Fibroblast of lung (primary cell): ENCODE results near the gene TUBA4B. TPM values are rescaled to one million over a fixed set of nuclear protein-coding genes. Genes with fewer than 3 reads are reported as not detected.
A peak's percentile ranks its signal among the peaks of the same experiment; 100 is the strongest.

ENCODE experiments used
- DNase-seq, 2 donors: peaks; one replicate each; pipeline versions ENCODE4 v3.0.0 to v3.0.0-alpha.2; 2010; ENCODE audit warnings: low read depth in 2 of 2
- H2AFZ ChIP-seq: 2 replicates; pipeline ENCODE4 v1.5.1; 2012; ENCODE audit warnings: low read length, control low read depth, inconsistent platforms
- H3K27ac ChIP-seq: 2 replicates; pipeline ENCODE4 v1.5.1; 2011; ENCODE audit warnings: low read length, control low read depth; ENCODE audit not compliant: insufficient read depth
- H3K27me3 ChIP-seq: 2 replicates; pipeline ENCODE4 v1.5.1; 2011; ENCODE audit warnings: mild to moderate bottlenecking, low read length; ENCODE audit not compliant: control insufficient read depth, insufficient read depth
- H3K36me3 ChIP-seq: 2 replicates; pipeline ENCODE4 v1.5.1; 2011; ENCODE audit warnings: low read length; ENCODE audit not compliant: control insufficient read depth, insufficient read depth
- H3K4me1 ChIP-seq: 2 replicates; pipeline ENCODE4 v1.5.1; 2011; ENCODE audit warnings: low read length; ENCODE audit not compliant: control insufficient read depth, insufficient read depth; ENCODE audit errors: extremely low read depth
- H3K4me2 ChIP-seq: 2 replicates; pipeline ENCODE4 v1.5.1; 2011; ENCODE audit warnings: low read length, control low read depth; ENCODE audit not compliant: insufficient read depth; ENCODE audit errors: extremely low read depth
- H3K4me3 ChIP-seq, 4 experiments: fragments of 200-600 bp in 1 of 4; sonication (generic) in 1 of 4; replicated peaks in 1 of 4; 2 replicates each; pipeline ENCODE4 v1.5.1; 2011 to 2016; ENCODE audit warnings: low read length in 4 of 4, low read depth in 3 of 4, mild to moderate bottlenecking in 3 of 4, control low read depth in 2 of 4, inconsistent platforms in 1 of 4, mixed read lengths in 1 of 4; ENCODE audit not compliant: insufficient read depth in 1 of 4; ENCODE audit errors: control extremely low read depth in 1 of 4
- H3K79me2 ChIP-seq: 2 replicates; pipeline ENCODE4 v1.5.1; 2012; ENCODE audit warnings: mild to moderate bottlenecking, low read length, inconsistent platforms; ENCODE audit not compliant: control insufficient read depth, insufficient read depth
- H3K9ac ChIP-seq: 2 replicates; pipeline ENCODE4 v1.5.1; 2011; ENCODE audit warnings: mild to moderate bottlenecking, low read length, control low read depth; ENCODE audit not compliant: insufficient read depth
- H3K9me3 ChIP-seq: 2 replicates; pipeline ENCODE4 v1.5.1; 2012; ENCODE audit warnings: low read depth, low read length; ENCODE audit not compliant: control insufficient read depth, insufficient read depth
- H4K20me1 ChIP-seq: 2 replicates; pipeline ENCODE4 v1.5.1; 2011; ENCODE audit warnings: low read length; ENCODE audit not compliant: control insufficient read depth, insufficient read depth; ENCODE audit errors: extremely low read depth
- EZH2 ChIP-seq: IDR thresholded peaks from 2 replicates; pipeline ENCODE4 v1.5.1; 2012; ENCODE audit warnings: low read length, control low read depth, mild to moderate bottlenecking; ENCODE audit errors: missing control alignments
- polyA plus RNA-seq, 2 donors: library from polyadenylated mRNA; depleted of rRNA in 1 of 2; stranded (reverse) in 1 of 2; unstranded in 1 of 2; fragments of >200 nt; gene quantifications; 2 replicates each; pipeline ENCODE4 v1.2.1, GENCODE V29; 2011 to 2012; ENCODE audit warnings: missing spikeins in 1 of 2
- total RNA-seq: library from RNA; depleted of rRNA; stranded (reverse); fragments of >200 nt; gene quantifications from 2 replicates; pipeline ENCODE4 v1.2.1, GENCODE V29; 2014
- TF ChIP-seq, protein P1 (sequence below), 2 donors: IDR thresholded peaks in 1 of 2; conservative IDR thresholded peaks in 1 of 2; 1 replicate in 1 of 2; 2 replicates in 1 of 2; pipeline ENCODE4 v1.5.1; 2011 to 2012; ENCODE audit warnings: low read length in 2 of 2, control low read depth in 1 of 2, inconsistent platforms in 1 of 2, low read depth in 1 of 2, mild to moderate bottlenecking in 1 of 2

TUBA4B gene
- total and polyA plus RNA-seq, 2 donors (not counting 1 experiment from before 2014, with no cell fraction given), result not detected

DNA sequence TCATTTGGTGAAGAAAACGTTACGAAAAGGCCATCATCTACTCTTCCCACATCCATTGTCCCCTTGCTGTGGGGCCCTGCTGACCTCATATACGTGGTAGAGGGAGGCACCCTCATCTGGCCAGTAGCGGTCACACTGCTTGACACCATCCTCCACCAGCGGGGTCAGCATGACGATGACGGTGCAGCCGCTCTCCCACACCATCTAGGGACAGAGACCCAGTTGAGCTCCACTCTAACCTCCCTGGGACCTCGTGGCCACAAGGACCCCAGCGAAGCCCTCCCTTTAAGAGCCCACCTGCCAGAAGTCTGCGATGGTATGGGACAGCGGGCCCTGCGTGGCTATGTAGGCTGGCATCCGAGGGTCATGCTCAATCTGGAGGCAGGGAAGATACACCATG, 43.1 kb downstream of the TUBA4B start:
- Histone ChIP-seq H3K4me3 (no peak overlapping the region), H3K27me3 (peaks cover 9% of the 10 kb centered on the region), H3K4me1 (peaks cover 3% of the 10 kb centered on the region), H3K4me2 (no peak overlapping the region), H3K36me3 (no peaks in the 10 kb centered on the region), H2AFZ (no peak overlapping the region), H4K20me1 (no peaks in the 10 kb centered on the region), H3K27ac (no peak overlapping the region), H3K9me3 (no peaks in the 10 kb centered on the region), H3K79me2 (no peaks in the 10 kb centered on the region), H3K9ac (no peak overlapping the region)
- DNase-seq, result no peak
- TF ChIP-seq, protein P1, sequence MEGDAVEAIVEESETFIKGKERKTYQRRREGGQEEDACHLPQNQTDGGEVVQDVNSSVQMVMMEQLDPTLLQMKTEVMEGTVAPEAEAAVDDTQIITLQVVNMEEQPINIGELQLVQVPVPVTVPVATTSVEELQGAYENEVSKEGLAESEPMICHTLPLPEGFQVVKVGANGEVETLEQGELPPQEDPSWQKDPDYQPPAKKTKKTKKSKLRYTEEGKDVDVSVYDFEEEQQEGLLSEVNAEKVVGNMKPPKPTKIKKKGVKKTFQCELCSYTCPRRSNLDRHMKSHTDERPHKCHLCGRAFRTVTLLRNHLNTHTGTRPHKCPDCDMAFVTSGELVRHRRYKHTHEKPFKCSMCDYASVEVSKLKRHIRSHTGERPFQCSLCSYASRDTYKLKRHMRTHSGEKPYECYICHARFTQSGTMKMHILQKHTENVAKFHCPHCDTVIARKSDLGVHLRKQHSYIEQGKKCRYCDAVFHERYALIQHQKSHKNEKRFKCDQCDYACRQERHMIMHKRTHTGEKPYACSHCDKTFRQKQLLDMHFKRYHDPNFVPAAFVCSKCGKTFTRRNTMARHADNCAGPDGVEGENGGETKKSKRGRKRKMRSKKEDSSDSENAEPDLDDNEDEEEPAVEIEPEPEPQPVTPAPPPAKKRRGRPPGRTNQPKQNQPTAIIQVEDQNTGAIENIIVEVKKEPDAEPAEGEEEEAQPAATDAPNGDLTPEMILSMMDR (conservative IDR thresholded peaks at IDR 0.05 in 1 of 2, IDR thresholded peaks at IDR 0.05 in 1 of 2; ENCODE audit: low read depth in 1 of 2, low read length in 2 of 2), result no peak
- TF ChIP-seq EZH2, result no peak

GRCh38 chr2:219296631-219297391, 43.8 kb downstream of the TUBA4B start:
- peaks cover 3% of the 10 kb centered on the region for H3K4me1 ChIP-seq
- no peak overlapping the region for H3K27ac ChIP-seq
- H3K79me2 ChIP-seq, result no peaks in the 10 kb centered on the region
- no peak for DNase-seq
- no peaks in the 10 kb centered on the region for H3K9me3 ChIP-seq
- H3K4me2 ChIP-seq, result no peak overlapping the region
- no peaks in the 10 kb centered on the region for H3K36me3 ChIP-seq
- TF ChIP-seq, protein P1 (conservative IDR thresholded peaks at IDR 0.05 in 1 of 2, IDR thresholded peaks at IDR 0.05 in 1 of 2; ENCODE audit: low read depth in 1 of 2, low read length in 2 of 2), result no peak
- no peak for TF ChIP-seq EZH2
- no peak overlapping the region for H3K4me3 ChIP-seq
- H2AFZ ChIP-seq, result no peak overlapping the region
- H3K9ac ChIP-seq, result no peak overlapping the region
- H3K27me3 ChIP-seq, result peaks cover 15% of the 10 kb centered on the region
- H4K20me1 ChIP-seq, result no peaks in the 10 kb centered on the region

- TF ChIP-seq, protein P1 (conservative IDR thresholded peaks at IDR 0.05 in 1 of 2, IDR thresholded peaks at IDR 0.05 in 1 of 2; ENCODE audit: low read depth in 1 of 2, low read length in 2 of 2), result peak; percentile 29 to 38
- TF ChIP-seq EZH2, result no peak
These were observed 44.9 kb downstream of the TUBA4B start for GRCh38 chr2:219297766-219298456.

More at GRCh38 chr2:219297766-219298456, 44.9 kb downstream of the TUBA4B start:
- H3K27me3 ChIP-seq, result peaks cover 15% of the 10 kb centered on the region
- no peak overlapping the region for H3K4me2 ChIP-seq
- no peak overlapping the region for H3K27ac ChIP-seq
- DNase-seq, result no peak
- no peaks in the 10 kb centered on the region for H3K9me3 ChIP-seq
- peaks cover 3% of the 10 kb centered on the region for H3K4me1 ChIP-seq
- no peaks in the 10 kb centered on the region for H3K79me2 ChIP-seq
- no peaks in the 10 kb centered on the region for H3K36me3 ChIP-seq
- H4K20me1 ChIP-seq, result no peaks in the 10 kb centered on the region
- no peak overlapping the region for H2AFZ ChIP-seq
- H3K4me3 ChIP-seq, result no peak overlapping the region
- no peak overlapping the region for H3K9ac ChIP-seq
